ENCODE data around the gene TMEM179. TPM values are rescaled to one million over a fixed set of nuclear protein-coding genes. Genes with fewer than 3 reads are reported as not detected.

Gene TMEM179
- total RNA-seq, 1 donor from 2014 or later: 0.72 TPM

- DNase-seq: no peak
Measured at GRCh38 chr14:104544362-104544961, 60.1 kb downstream of the TMEM179 start.

- DNase-seq: no peak
Measured at GRCh38 chr14:104542871-104543830, 61.4 kb downstream of the TMEM179 start.

GRCh38 chr14:104541905-104542465, 62.6 kb downstream of the TMEM179 start:
- peak; percentile 21 for DNase-seq

Other genes starting within 250 kb of the TMEM179 start
- 3.3 TPM for gene C14orf180, start 25.0 kb downstream of the TMEM179 start, total RNA-seq
- 39.3 TPM for gene INF2, start 84.8 kb upstream of the TMEM179 start, total RNA-seq
- gene ADSS1, start 119.5 kb upstream of the TMEM179 start, total RNA-seq: 98.8 TPM
- gene SIVA1, start 148.4 kb upstream of the TMEM179 start, total RNA-seq: 223 TPM
- gene AKT1, start 191.0 kb upstream of the TMEM179 start, total RNA-seq: 198 TPM
- gene ZBTB42, start 196.3 kb upstream of the TMEM179 start, total RNA-seq: 11.3 TPM

All from tongue (tissue), 2 donors.